ENCODE data around the gene MICAL1.

The MICAL1 gene

GRCh38 chr6:109460161-109460829, 4.7 kb upstream of the MICAL1 start:
- DNase-seq (ENCODE audit: low read depth): no peak
- TF ChIP-seq CTCF (IDR thresholded peaks at IDR 0.05; ENCODE audit: insufficient read depth, low read depth, low read length, missing control alignments): no peak
- H3K4me3 ChIP-seq (ENCODE audit: low read depth, low read length): peak overlapping the region; percentile 32; the same call in 1 of the 2 replicates

GRCh38 chr6:109458774-109459531, 3.4 kb upstream of the MICAL1 start:
- TF ChIP-seq CTCF (IDR thresholded peaks at IDR 0.05; ENCODE audit: insufficient read depth, low read depth, low read length, missing control alignments): no peak
- DNase-seq (ENCODE audit: low read depth): peak; percentile 73
- no peak overlapping the region for H3K4me3 ChIP-seq (ENCODE audit: low read depth, low read length)

- H3K4me3 ChIP-seq (ENCODE audit: low read depth, low read length): no peak overlapping the region
- DNase-seq (ENCODE audit: low read depth): no peak
- TF ChIP-seq CTCF (IDR thresholded peaks at IDR 0.05; ENCODE audit: insufficient read depth, low read depth, low read length, missing control alignments): no peak
Measured at GRCh38 chr6:109457562-109457996, 2.0 kb upstream of the MICAL1 start.

- DNase-seq (ENCODE audit: low read depth): no peak
- no peak for TF ChIP-seq CTCF (IDR thresholded peaks at IDR 0.05; ENCODE audit: insufficient read depth, low read depth, low read length, missing control alignments)
- peak overlapping the region; percentile 86 for H3K4me3 ChIP-seq (ENCODE audit: low read depth, low read length)
Measured at GRCh38 chr6:109456710-109457561, 1.4 kb upstream of the MICAL1 start.

- TF ChIP-seq CTCF (IDR thresholded peaks at IDR 0.05; ENCODE audit: insufficient read depth, low read depth, low read length, missing control alignments): no peak
Measured at GRCh38 chr6:109456111-109456583, 575 bp upstream of the MICAL1 start.

GRCh38 chr6:109454496-109455436, 806 bp downstream of the MICAL1 start:
- peak; percentile 86 for DNase-seq (ENCODE audit: low read depth)
- H3K4me3 ChIP-seq (ENCODE audit: low read depth, low read length): peak overlapping the region; percentile 86
- no peak for TF ChIP-seq CTCF (IDR thresholded peaks at IDR 0.05; ENCODE audit: insufficient read depth, low read depth, low read length, missing control alignments)

More at GRCh38 chr6:109456111-109456583, 575 bp upstream of the MICAL1 start:
- H3K4me3 ChIP-seq (ENCODE audit: low read depth, low read length): peak overlapping the region; percentile 86
- DNase-seq (ENCODE audit: low read depth): no peak

Data from GM12865 (cell line).